GM12873 (cell line): ENCODE results near the gene FAM53A.

Source experiments
- CTCF ChIP-seq: IDR thresholded peaks from 2 replicates; pipeline ENCODE4 v1.5.1; 2012; ENCODE audit warnings: low read depth, mild to moderate bottlenecking, moderate library complexity, low read length, control low read depth; ENCODE audit not compliant: insufficient read depth; ENCODE audit errors: missing control alignments

Gene FAM53A

GRCh38 chr4:1644891-1645657, 39.0 kb downstream of the FAM53A start:
- TF ChIP-seq CTCF, result no peak

GRCh38 chr4:1643971-1644735, 40.0 kb downstream of the FAM53A start:
- no peak for TF ChIP-seq CTCF

GRCh38 chr4:1642196-1642951, 41.7 kb downstream of the FAM53A start:
- TF ChIP-seq CTCF, result no peak

- no peak for TF ChIP-seq CTCF
These were observed 42.4 kb downstream of the FAM53A start for GRCh38 chr4:1641671-1642070.

GRCh38 chr4:1640190-1640589, 43.9 kb downstream of the FAM53A start:
- TF ChIP-seq CTCF, result no peak

GRCh38 chr4:1639299-1639868, 44.7 kb downstream of the FAM53A start:
- no peak for TF ChIP-seq CTCF
